HepG2 (cell line): ENCODE measurements around the gene INSR. TPM values are rescaled to one million over a fixed set of nuclear protein-coding genes. Genes with fewer than 3 reads are reported as not detected.

Experiments
- BORCS8-MEF2B ChIP-seq: sonication (generic); formaldehyde crosslinking; IDR thresholded peaks from 2 replicates; pipeline ENCODE4 v1.8.0; 2022; ENCODE audit warnings: mild to moderate bottlenecking, missing genetic modification reagents
- CBX2 ChIP-seq, 2 experiments: fragments of 200-600 bp in 1 of 2; sonication (generic); formaldehyde crosslinking in 1 of 2; IDR thresholded peaks; 2 replicates each; pipeline versions ENCODE4 v1.7.0 to v1.8.1; 2018 to 2022; ENCODE audit warnings: low read depth in 2 of 2, low read length in 1 of 2, mild to moderate bottlenecking in 1 of 2, missing genetic modification reagents in 1 of 2
- CHD4 ChIP-seq: fragments of 200-600 bp; sonication (generic); IDR thresholded peaks from 2 replicates; pipeline ENCODE4 v1.7.0; 2017; ENCODE audit warnings: mild to moderate bottlenecking, low read length, borderline replicate concordance
- DMTF1 ChIP-seq: sonication (generic); formaldehyde crosslinking; IDR thresholded peaks from 2 replicates; pipeline ENCODE4 v1.4.0; 2020; ENCODE audit warnings: mild to moderate bottlenecking, missing genetic modification reagents
- EED ChIP-seq: sonication (generic); formaldehyde crosslinking; IDR thresholded peaks from 2 replicates; pipeline ENCODE4 v1.5.0; 2020; ENCODE audit warnings: mild to moderate bottlenecking, missing genetic modification reagents
- ETV6 ChIP-seq: sonication (generic); formaldehyde crosslinking; conservative IDR thresholded peaks from 2 replicates; pipeline ENCODE4 v1.4.0; 2020; ENCODE audit warnings: missing genetic modification reagents
- FOXA3 ChIP-seq: IDR thresholded peaks from 2 replicates; pipeline ENCODE4 v1.6.1; 2016; ENCODE audit warnings: missing genetic modification reagents, missing compliant biosample characterization
- FOXC1 ChIP-seq: sonication (generic); formaldehyde crosslinking; IDR thresholded peaks from 2 replicates; pipeline ENCODE4 v1.8.0; 2022; ENCODE audit warnings: mild to moderate bottlenecking, missing genetic modification reagents, borderline replicate concordance
- HDAC6 ChIP-seq: fragments of 200-600 bp; sonication (generic); IDR thresholded peaks from 2 replicates; pipeline ENCODE4 v1.7.0; 2017; ENCODE audit warnings: mild to moderate bottlenecking, antibody characterized with exemption, low read length, low read depth
- IKZF5 ChIP-seq: IDR thresholded peaks from 2 replicates; pipeline ENCODE4 v1.6.1; 2018; ENCODE audit warnings: missing genetic modification reagents, mild to moderate bottlenecking, missing compliant biosample characterization
- MBD4 ChIP-seq: IDR thresholded peaks from 2 replicates; pipeline ENCODE4 v1.6.1; 2012; ENCODE audit warnings: low read length, inconsistent platforms, borderline replicate concordance
- SKIL ChIP-seq: sonication (generic); formaldehyde crosslinking; IDR thresholded peaks from 2 replicates; pipeline ENCODE4 v1.8.0; 2022; ENCODE audit warnings: missing genetic modification reagents, mild to moderate bottlenecking, moderate library complexity, borderline replicate concordance
- SMAD9 ChIP-seq: sonication (generic); formaldehyde crosslinking; IDR thresholded peaks from 2 replicates; pipeline ENCODE4 v1.5.1; 2020; ENCODE audit warnings: mild to moderate bottlenecking, missing genetic modification reagents
- SNAPC2 ChIP-seq: sonication (generic); formaldehyde crosslinking; IDR thresholded peaks from 2 replicates; pipeline ENCODE4 v1.8.1; 2022; ENCODE audit warnings: mild to moderate bottlenecking, missing genetic modification reagents
- TARDBP ChIP-seq: sonication (generic); formaldehyde crosslinking; IDR thresholded peaks from 2 replicates; pipeline ENCODE4 v1.8.0; 2022; ENCODE audit warnings: mild to moderate bottlenecking, missing genetic modification reagents
- TBX2 ChIP-seq: sonication (generic); formaldehyde crosslinking; IDR thresholded peaks from 2 replicates; pipeline ENCODE4 v1.5.0; 2020; ENCODE audit warnings: missing genetic modification reagents, mild to moderate bottlenecking, borderline replicate concordance
- ZBTB3 ChIP-seq: sonication (generic); formaldehyde crosslinking; IDR thresholded peaks from 2 replicates; pipeline ENCODE4 v1.4.0; 2020; ENCODE audit warnings: low read depth, mild to moderate bottlenecking, moderate library complexity, missing genetic modification reagents, borderline replicate concordance
- ZBTB44 ChIP-seq: sonication (generic); formaldehyde crosslinking; IDR thresholded peaks from 2 replicates; pipeline ENCODE4 v1.4.0; 2020; ENCODE audit warnings: missing genetic modification reagents
- ZNF343 ChIP-seq: sonication (generic); formaldehyde crosslinking; IDR thresholded peaks from 2 replicates; pipeline ENCODE4 v1.4.0; 2020; ENCODE audit warnings: mild to moderate bottlenecking, missing genetic modification reagents
- ZNF747 ChIP-seq: sonication (generic); formaldehyde crosslinking; IDR thresholded peaks from 2 replicates; pipeline ENCODE4 v1.8.1; 2023; ENCODE audit warnings: missing genetic modification reagents, mild to moderate bottlenecking, borderline replicate concordance
- ZNF83 ChIP-seq: sonication (generic); formaldehyde crosslinking; IDR thresholded peaks from 2 replicates; pipeline ENCODE4 v1.4.0; 2020; ENCODE audit warnings: missing genetic modification reagents, mild to moderate bottlenecking, borderline replicate concordance
- polyA plus RNA-seq, 8 experiments: library from polyadenylated mRNA; depleted of rRNA in 3 of 8; stranded (reverse) in 7 of 8; unstranded in 1 of 8; fragments of >200 nt; fragmentation: Illumina TruSeq in 4 of 8; extraction: Trizol in 4 of 8; gene quantifications; 2 replicates each; pipeline versions ENCODE4 v1.2.1 to v1.2.3, GENCODE V29; 2011 to 2016; ENCODE audit warnings: low read depth in 4 of 8, missing spikeins in 1 of 8, mixed read lengths in 1 of 8; ENCODE audit not compliant: insufficient read depth in 1 of 8
- total RNA-seq, 5 experiments: library from RNA; depleted of rRNA; stranded (reverse); fragments of >200 nt; fragmentation: Illumina TruSeq; extraction: Trizol; gene quantifications; 2 replicates each; pipeline ENCODE4 v1.2.3, GENCODE V29; 2016; ENCODE audit warnings: low read depth in 1 of 5

Gene INSR
- total and polyA plus RNA-seq, 2 of the 13 experiments (the other 11 are each of a cell fraction or from before 2014, with no cell fraction given), result 24.2 to 29.8 TPM

- TF ChIP-seq CBX2 (IDR thresholded peaks at IDR 0.05; ENCODE audit: low read depth, low read length) (no peak), CBX2 (CRISPR knock-in tag; IDR thresholded peaks at IDR 0.05; ENCODE audit: low read depth) (no peak), HDAC6 (no peak), ZNF83 (CRISPR knock-in tag) (no peak), IKZF5 (CRISPR knock-in tag) (no peak), FOXC1 (CRISPR knock-in tag) (no peak), MBD4 (no peak), ZBTB44 (CRISPR knock-in tag) (no peak), ZNF747 (CRISPR knock-in tag) (no peak), SMAD9 (no peak), CHD4 (peak; percentile 86; the same call in 1 of the 2 replicates), TBX2 (peak; percentile 54; the same call in 1 of the 2 replicates), EED (CRISPR knock-in tag) (no peak), ETV6 (CRISPR knock-in tag) (no peak), BORCS8-MEF2B (CRISPR knock-in tag) (peak; percentile 31; the same call in 1 of the 2 replicates), SKIL (no peak), ZNF343 (CRISPR knock-in tag) (peak; percentile 47; the same call in 1 of the 2 replicates), ZBTB3 (CRISPR knock-in tag) (no peak), SNAPC2 (no peak), FOXA3 (CRISPR knock-in tag) (no peak), DMTF1 (CRISPR knock-in tag) (no peak), TARDBP (CRISPR knock-in tag) (no peak; the same call in 1 of the 2 replicates)
Measured at GRCh38 chr19:7292950-7293761, 1.1 kb downstream of the INSR start (continued).
